ENCODE results near the gene SLC1A3. TPM values are rescaled to one million over a fixed set of nuclear protein-coding genes. Genes with fewer than 3 reads are reported as not detected.

SLC1A3 gene
- total RNA-seq, 2 donors from 2014 or later: 44.7 to 67.4 TPM

GRCh38 chr5:36631620-36632362, 25.4 kb downstream of the SLC1A3 start:
- ATAC-seq (ENCODE audit: insufficient number of reproducible peaks, low FRiP score, low read depth) (peak; percentile 17), DNase-seq (ENCODE audit: low spot score) (no peak)
- H3K27me3 ChIP-seq (replicated peaks; ENCODE audit: insufficient read depth): no peaks in the 10 kb centered on the region
- H3K36me3 ChIP-seq: no peaks in the 10 kb centered on the region
- H3K9me3 ChIP-seq: no peaks in the 10 kb centered on the region
- H3K4me3 ChIP-seq: no peak overlapping the region
- TF ChIP-seq, protein P1, sequence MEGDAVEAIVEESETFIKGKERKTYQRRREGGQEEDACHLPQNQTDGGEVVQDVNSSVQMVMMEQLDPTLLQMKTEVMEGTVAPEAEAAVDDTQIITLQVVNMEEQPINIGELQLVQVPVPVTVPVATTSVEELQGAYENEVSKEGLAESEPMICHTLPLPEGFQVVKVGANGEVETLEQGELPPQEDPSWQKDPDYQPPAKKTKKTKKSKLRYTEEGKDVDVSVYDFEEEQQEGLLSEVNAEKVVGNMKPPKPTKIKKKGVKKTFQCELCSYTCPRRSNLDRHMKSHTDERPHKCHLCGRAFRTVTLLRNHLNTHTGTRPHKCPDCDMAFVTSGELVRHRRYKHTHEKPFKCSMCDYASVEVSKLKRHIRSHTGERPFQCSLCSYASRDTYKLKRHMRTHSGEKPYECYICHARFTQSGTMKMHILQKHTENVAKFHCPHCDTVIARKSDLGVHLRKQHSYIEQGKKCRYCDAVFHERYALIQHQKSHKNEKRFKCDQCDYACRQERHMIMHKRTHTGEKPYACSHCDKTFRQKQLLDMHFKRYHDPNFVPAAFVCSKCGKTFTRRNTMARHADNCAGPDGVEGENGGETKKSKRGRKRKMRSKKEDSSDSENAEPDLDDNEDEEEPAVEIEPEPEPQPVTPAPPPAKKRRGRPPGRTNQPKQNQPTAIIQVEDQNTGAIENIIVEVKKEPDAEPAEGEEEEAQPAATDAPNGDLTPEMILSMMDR (IDR thresholded peaks at IDR 0.05): no peak
- H3K27ac ChIP-seq: no peak overlapping the region
- no peaks in the 10 kb centered on the region for H3K4me1 ChIP-seq (ENCODE audit: control insufficient read depth in 1 of 2, low read depth in 2 of 2)

- ATAC-seq (ENCODE audit: insufficient number of reproducible peaks, low FRiP score, low read depth) (no peak), DNase-seq (ENCODE audit: low spot score) (no peak)
- H3K36me3 ChIP-seq: no peaks in the 10 kb centered on the region
- H3K27ac ChIP-seq: no peak overlapping the region
- H3K9me3 ChIP-seq: no peaks in the 10 kb centered on the region
- TF ChIP-seq, protein P1 (IDR thresholded peaks at IDR 0.05): no peak
- no peaks in the 10 kb centered on the region for H3K4me1 ChIP-seq (ENCODE audit: control insufficient read depth in 1 of 2, low read depth in 2 of 2)
- H3K27me3 ChIP-seq (replicated peaks; ENCODE audit: insufficient read depth): no peaks in the 10 kb centered on the region
- no peak overlapping the region for H3K4me3 ChIP-seq
Observed at GRCh38 chr5:36632363-36632664, 25.9 kb downstream of the SLC1A3 start.

DNA sequence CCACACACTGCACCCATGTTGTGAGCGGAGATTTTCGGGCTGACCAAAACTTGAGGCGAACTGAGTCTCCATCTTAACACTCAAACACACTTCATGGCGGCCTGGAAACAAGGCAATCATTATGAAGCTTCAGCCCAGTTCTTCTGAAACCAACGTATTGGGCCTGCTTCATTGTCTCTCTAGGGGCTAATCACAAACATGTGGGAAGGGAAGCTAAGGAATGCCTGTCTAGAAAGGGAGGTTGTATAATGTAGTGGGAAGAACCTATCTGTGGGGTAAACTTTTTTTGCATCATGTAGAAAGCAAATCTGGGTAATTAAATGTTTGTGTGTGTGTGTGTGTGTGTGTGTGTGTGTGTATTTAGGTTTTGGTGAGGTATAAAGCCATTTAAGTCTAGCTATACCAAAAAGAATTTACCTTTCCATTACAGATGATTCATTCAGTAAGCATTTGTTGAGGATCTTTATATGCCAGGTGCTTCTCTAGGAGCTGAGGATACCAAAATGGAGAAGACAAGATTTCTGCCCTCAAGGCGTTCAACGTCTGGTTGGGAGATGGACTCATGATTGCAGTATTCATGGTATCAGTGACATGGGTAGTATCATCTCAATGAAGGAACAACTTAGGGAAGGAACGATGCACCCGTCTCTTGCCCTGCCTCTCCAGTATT, 29.4 kb downstream of the SLC1A3 start:
- TF ChIP-seq, protein P1 (IDR thresholded peaks at IDR 0.05): no peak
- Histone ChIP-seq H3K4me1 (ENCODE audit: control insufficient read depth in 1 of 2, low read depth in 2 of 2) (no peaks in the 10 kb centered on the region), H3K36me3 (no peaks in the 10 kb centered on the region), H3K9me3 (no peaks in the 10 kb centered on the region), H3K27ac (no peak overlapping the region), H3K4me3 (no peak overlapping the region), H3K27me3 (replicated peaks; ENCODE audit: insufficient read depth) (no peaks in the 10 kb centered on the region)
- ATAC-seq (ENCODE audit: insufficient number of reproducible peaks, low FRiP score, low read depth): no peak
- DNase-seq (ENCODE audit: low spot score): no peak

- no peak for ATAC-seq (ENCODE audit: insufficient number of reproducible peaks, low FRiP score, low read depth)
Observed at GRCh38 chr5:36637101-36637500, 30.7 kb downstream of the SLC1A3 start.

GRCh38 chr5:36637516-36637915, 31.1 kb downstream of the SLC1A3 start:
- Histone ChIP-seq H3K27me3 (replicated peaks; ENCODE audit: insufficient read depth) (no peaks in the 10 kb centered on the region), H3K4me1 (ENCODE audit: control insufficient read depth in 1 of 2, low read depth in 2 of 2) (no peaks in the 10 kb centered on the region), H3K9me3 (no peaks in the 10 kb centered on the region), H3K4me3 (no peak overlapping the region), H3K27ac (no peak overlapping the region), H3K36me3 (no peaks in the 10 kb centered on the region)
- DNase-seq (ENCODE audit: low spot score) (no peak), ATAC-seq (ENCODE audit: insufficient number of reproducible peaks, low FRiP score, low read depth) (no peak)
- TF ChIP-seq, protein P1 (IDR thresholded peaks at IDR 0.05): no peak

More at GRCh38 chr5:36637101-36637500, 30.7 kb downstream of the SLC1A3 start:
- no peaks in the 10 kb centered on the region for H3K27me3 ChIP-seq (replicated peaks; ENCODE audit: insufficient read depth)
- H3K4me3 ChIP-seq: no peak overlapping the region
- DNase-seq (ENCODE audit: low spot score): no peak
- no peaks in the 10 kb centered on the region for H3K9me3 ChIP-seq
- H3K4me1 ChIP-seq (ENCODE audit: control insufficient read depth in 1 of 2, low read depth in 2 of 2): no peaks in the 10 kb centered on the region
- no peaks in the 10 kb centered on the region for H3K36me3 ChIP-seq
- no peak overlapping the region for H3K27ac ChIP-seq
- TF ChIP-seq, protein P1 (IDR thresholded peaks at IDR 0.05): no peak
